Midbrain (tissue), 1 donor: Measurements from ENCODE around the gene CHID1.

ENCODE experiments used
- DNase-seq: peaks from one replicate; lab custom pipeline; 2025; lab: John Stamatoyannopoulos, UW

CHID1 gene

DNA sequence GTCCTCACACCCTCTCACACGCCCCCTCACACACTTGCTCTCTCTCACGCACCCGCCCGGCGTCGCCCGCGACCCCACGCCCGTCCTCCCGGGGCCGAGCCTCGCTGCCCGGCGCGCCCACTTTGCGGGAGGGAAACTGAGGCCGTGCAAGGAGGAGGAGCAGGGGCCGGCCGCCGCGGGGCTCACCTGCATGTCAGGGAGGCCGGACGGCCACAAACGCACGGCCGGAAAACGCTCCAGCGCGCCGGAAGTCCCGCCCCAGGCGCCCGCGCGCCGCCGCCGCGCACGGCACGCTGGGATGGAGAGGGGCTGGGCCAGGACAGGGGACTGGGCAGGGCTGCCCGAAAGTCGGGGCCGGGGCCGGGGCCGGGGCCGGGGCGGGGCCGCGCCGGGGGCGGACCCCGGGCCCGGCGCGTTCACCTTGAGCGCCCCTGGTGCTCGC lies at the start of gene CHID1:
Gene CHID1, minus strand, starts transcription at position 222 of the 442 bp plus-strand sequence. CDS start 5,994 bp downstream, outside the sequence.
- peak; percentile 75 for DNase-seq

DNA sequence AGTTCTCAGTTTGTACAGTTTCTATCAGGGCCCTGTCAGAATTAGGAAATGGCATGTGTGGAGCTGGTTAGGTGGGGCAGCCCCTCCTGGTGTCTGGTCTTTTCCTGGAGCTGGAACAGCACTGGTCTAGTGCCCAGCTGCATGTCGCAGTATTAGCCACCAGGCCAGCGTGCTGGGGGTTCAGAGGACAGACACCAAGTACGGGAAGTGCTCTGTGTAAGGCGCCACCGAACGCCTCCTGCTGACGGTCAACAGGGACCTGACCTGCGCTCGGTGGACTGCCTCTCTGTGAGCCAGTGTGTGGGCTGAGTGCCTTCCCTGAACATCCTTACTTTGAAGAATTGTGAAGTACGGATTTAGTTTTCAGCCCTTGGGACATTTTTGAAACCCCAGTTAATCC lies 49.0 kb upstream of the CHID1 start:
- no peak for DNase-seq

DNA sequence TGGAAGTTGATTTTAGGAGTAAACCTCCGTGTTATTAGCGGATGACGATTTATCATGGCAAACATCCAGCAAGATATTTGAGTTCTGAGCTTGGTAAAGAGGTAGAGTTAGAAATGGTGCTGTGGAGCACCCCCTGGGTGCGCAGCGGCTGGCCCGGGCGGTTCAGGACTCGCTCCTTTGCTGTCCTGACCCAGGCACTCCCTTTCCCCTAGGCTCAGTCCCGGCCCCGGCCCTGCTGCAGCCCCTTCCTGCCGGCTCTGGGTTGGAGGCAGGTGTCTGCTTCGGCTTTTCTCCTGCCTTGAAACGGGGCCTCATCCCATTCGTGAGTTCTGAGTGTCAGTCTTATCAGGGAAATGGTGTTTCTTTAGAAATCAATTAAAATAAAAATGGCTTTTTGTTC lies 48.4 kb upstream of the CHID1 start:
- no peak for DNase-seq

- DNase-seq, result no peak
Observed at GRCh38 chr11:958101-958500, 47.5 kb upstream of the CHID1 start.

GRCh38 chr11:957212-957920 lies 46.8 kb upstream of the CHID1 start:
- DNase-seq, result no peak

DNA sequence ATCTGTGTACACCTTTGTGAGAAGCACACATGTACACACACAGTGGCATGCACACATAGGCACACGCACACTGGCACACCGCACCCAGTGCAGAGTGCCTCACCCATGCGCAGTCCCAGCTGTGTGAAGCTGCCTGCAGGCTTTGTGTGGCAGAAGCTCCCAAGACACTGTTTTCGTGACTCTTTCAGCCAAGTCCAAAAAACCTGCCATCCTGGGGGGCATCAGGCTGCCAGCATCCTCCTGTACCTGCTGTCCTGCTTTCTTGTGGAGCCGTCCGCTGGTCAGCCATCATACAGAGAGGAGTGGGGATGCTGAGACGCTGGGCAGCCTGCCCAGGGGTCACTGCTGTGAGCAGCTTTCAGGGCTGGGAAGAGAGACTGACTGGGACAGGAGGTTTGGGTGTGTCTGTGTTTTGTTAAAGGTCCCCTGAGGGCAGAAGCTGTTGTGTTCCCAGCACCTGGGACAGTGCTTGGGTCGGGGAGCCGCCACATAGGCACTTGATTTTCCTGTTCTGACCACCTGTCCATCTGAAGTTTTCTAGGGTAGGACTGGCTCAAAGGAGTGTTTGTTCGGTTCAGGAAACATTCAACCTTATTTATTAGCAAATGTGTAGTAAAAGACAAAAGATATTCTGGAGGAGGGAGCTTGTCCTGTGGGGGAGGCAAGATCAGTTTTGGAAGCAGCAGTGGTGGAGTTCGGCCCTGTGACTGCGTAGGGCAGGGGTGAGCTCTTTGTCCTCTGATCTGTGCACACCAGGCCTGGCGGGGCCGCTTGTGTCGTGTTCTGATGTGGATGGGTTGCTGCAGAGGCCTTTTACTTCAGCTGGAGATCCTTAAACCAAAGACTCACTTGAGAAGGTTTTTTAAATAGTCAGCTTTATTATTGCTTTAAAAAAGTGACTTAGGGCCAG lies 44.8 kb upstream of the CHID1 start:
- DNase-seq, result no peak

- no peak for DNase-seq
Observed at GRCh38 chr11:954392-955153, 44.0 kb upstream of the CHID1 start.

- no peak for DNase-seq
Observed at GRCh38 chr11:953512-953911, 42.9 kb upstream of the CHID1 start.

GRCh38 chr11:952406-953385 lies 42.1 kb upstream of the CHID1 start:
- DNase-seq, result peak; percentile 26

DNA sequence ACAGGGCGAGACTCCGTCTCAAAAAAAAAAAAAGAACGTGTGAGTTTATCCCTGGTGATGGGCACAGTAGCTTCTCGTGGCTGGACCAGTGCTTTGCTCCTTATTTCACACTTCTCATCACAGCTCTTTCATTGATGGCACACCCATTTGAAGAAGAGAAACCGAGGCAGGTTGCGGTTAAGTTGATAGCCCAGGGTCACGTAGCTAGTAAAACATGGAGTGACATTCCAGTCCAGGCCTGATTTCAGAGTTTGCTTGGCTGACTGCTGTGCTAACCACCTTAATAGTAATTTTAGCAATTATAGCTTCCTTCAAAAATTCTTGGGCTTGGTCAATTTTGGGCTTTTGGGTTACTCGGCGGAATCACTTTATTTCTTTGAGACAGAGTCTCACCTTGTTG lies 40.9 kb upstream of the CHID1 start:
- no peak for DNase-seq

- DNase-seq, result no peak
Observed at GRCh38 chr11:947744-948143, 37.1 kb upstream of the CHID1 start.

- peak; percentile 62 for DNase-seq
Observed at GRCh38 chr11:945986-946385, 35.4 kb upstream of the CHID1 start.

DNA sequence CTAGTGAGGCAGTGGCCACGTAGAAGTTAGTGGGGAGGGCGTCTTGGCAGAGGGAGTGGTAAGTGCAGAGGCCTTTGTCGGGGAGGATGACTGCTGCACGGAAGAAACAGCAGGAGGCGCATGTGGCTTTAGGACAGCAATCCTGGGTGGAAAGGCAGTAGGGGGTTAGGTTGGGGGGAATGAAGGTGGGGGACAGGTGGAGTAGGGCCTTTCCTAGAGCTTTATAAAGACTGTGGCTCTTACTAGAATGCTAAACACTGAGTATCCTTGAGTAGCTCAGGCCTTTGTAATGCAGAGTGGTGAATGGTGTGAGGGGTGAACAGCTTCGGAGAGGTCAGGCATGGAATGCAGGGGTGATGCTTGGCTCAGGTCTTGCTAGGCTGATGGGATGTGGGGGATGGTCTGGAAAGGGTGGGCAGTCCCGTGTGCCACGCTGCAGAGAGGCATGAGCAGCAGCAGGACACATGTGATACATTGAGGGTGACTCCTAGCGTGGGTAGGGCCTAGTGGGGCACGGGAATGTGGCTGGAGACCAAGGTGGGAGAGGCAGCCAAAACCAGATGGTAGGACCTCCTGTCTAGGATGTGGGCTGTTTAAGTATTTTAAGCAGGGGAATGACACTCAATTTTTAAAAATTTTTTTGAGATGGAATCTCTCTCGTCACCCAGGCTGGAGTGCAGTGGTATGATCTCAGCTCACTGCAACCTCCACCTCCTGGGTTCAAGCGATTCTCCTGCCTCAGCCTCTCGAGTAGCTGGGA lies 34.3 kb upstream of the CHID1 start:
- DNase-seq, result no peak

DNA sequence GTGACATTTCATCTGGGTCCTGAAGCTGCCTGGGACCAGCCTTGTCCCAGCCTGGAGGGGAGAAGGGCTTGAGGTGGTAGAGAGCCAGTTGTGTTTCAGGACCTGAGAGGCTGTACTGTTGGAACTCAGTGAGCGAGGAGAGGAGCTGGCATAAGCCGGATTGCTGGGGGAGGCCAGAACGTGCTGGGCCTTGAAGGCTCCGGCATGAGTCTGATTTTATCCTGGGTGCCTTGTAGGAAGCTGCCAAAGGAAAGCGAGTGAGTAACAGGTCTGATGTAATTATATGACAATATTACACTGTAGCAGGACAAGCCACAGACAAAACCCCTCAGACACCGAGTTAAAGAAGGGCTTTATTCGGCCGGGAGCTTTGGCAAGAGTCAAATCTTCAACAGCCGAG lies 32.2 kb upstream of the CHID1 start:
- peak; percentile 19 for DNase-seq

DNA sequence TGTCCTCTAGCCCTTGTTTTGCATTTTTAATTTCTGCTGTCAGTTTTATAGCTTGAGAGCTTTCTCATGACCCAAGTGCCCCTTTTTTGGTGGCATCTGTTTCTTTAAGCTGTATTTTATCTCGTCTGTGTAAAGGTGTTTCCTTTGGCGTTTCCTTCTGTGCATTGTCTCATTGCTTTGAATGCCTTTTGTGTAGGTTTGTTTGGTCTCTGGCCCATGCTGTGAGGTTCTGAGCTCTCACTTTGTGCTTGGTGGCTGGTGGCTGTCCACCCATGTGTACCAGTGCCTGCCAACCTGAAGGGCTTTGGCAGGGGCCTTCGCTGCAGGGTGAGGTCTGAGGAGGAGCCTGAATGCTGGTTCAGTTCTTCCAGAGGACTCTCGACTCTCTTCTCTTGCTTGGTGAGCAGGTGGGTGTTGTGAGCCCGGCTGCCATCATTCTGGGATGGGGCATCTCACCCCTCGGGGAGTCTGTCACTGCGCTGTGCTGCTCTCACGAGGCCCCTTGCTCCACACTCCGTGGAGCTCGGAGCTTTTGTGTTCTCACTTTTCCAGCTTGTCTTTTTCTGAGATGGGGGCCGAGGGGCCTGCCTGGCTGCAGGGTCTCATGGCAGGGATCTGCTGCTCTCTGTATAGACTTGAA lies 30.0 kb upstream of the CHID1 start:
- DNase-seq, result no peak

GRCh38 chr11:937841-938261 lies 27.2 kb upstream of the CHID1 start:
- no peak for DNase-seq

- no peak for DNase-seq
Observed at GRCh38 chr11:936199-936598, 25.6 kb upstream of the CHID1 start.

- no peak for DNase-seq
Observed at GRCh38 chr11:934527-934926, 23.9 kb upstream of the CHID1 start.

DNA sequence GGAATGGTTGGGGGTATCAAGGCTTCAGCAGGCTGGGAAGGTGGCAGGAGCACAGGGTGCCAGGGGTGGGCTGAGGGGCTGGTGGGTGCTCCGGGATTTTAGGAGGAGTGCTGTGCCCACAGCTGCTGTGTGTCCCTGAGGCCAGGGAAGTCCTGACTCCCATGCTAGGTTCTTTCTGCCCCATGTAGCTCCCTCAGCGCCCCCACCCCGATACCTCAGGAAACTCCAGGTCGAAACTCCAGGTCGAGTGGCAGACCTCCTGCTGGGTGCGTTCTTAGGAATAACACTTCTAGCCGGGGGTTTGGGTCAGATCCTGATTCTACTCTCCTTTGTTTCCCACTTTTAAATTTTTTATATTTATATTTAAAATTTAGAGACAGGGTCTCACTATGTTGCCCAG lies 23.3 kb upstream of the CHID1 start:
- DNase-seq, result no peak
